NCI-H446 (cell line): ENCODE data around the gene BRIP1.
"Not testable (repeated sequence)": the region's sequence is repeated elsewhere in the genome, so short reads cannot be mapped to it uniquely, and the experiment has no call there.

Source experiments
- DNase-seq, 2 experiments: peaks; one replicate each; lab custom pipeline; 2025; lab: John Stamatoyannopoulos, UW

The BRIP1 gene

DNA sequence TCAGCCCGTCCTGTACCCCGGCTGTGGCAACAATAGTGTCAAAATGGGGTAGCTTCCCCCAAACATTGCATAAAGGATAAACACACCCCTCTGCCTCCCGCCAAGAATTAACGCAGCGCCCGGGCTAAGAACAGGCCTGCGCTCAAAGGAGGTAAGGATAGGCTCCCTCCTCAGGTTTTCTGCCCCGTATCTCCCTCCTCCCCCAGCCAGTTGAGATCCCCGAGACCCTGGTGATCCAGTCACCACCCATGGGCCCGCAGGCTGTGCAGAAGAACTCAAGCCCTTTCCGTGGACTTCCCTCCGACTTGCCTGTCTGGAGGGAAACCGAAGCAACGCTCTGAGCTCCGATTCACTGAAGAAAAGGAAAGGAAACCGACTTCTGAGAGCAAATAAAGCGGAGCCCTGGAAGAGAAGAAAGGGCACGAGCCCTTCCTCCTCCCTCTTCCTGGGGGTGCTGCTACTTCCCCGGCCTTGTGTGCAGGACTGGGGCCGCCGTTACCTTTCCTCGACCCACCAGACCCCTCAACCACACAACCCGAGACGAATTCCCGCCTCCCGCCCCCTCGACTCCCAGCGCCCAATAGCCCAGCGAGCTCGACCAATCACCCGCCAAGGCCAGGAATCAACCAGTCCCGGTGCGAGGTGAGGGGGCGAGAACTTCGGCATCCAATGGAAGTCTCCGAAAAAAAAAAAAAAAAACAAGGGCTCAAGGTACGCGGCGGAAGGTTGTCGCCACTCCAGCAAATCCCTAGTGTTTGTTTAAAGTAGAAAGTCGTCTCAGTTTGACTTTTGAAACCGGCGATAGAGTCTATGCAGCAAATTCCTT lies at the start of gene BRIP1:
BRIP1 (minus strand) TSS at position 554 of the 826 bp plus-strand sequence. CDS start 1,989 bp downstream, outside the sequence.
- DNase-seq, result peak; percentile 91 to 92

DNA sequence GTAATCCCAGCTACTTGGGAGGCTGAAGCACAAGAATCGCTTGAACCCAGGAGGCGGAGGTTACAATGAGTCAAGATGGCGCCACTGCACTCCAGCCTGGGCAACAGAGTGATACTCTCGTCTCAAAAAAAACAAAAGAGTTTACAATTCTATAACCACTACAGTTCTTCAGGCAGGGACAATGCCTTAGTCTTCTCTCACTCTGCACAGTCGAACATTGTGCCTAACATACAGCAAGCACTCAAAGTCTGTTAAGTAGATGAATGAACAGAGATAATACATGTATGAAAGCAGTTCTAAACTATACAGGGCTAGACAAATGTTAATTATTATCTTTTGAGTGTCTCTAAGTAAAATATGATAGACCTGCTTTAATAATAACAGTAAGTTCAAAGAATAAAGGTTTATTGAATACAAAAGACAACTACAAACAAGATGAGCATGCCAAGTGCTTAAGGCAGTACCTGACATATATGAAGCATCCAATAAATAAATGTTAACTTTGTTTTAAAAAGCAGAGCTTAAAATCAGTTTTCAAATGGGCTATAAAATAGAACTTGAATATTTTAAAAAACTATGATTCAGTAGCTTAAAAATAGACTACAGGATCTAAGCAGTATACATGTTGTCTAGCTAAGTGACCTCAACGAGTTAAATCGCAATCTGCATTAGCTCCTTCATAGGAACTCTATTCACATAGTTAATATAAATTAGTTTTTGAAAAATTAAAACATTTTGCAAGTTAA lies 45.1 kb upstream of the BRIP1 start:
- DNase-seq, result no peak

DNA sequence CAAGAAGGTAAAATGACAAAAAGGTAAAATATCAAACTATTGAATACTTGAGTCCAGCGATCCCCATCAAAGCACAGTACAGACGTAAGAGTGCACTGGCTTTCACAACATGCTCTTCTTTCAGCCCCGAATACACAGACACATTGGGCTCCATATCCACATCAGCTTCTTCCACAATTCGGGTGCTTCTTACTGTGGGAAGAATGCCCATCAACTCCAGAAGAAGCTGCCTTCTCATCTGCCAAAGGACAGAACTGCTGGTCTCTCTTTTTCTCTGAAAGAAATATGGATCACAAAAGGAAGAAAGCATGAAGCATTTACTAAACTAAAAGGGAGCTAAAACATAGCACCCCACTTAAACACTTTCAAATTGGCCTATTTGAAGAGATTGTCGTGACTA lies 44.0 kb upstream of the BRIP1 start:
- no peak for DNase-seq

DNA sequence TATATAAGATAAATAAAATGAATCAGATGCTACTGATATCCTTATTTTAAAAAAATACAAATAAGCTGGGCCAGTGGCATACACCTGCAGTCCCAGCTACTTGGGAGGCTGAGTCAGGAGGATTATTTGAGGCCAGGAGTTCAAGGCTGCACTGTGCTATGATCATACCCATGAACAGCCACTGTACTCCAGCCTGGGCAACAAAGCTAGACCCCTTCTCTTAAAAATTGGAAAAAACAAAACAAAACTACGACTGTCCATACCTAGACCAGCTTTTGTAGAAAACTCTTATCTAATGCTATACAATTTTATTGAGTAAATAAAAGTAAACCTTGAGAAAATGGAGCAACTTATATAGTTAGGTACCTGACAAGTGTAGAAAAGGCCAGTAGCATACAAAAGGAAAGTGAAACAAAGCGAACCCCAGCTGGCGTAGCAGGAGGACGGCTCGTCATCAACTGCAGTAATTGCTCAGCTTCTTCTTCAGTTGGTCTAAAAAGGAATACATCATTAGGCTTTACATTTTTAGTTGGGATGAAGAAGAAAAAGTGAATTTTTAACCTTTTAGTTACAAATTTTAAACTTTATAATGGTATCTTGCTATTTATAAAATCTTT lies 40.9 kb upstream of the BRIP1 start:
- DNase-seq, result no peak

DNA sequence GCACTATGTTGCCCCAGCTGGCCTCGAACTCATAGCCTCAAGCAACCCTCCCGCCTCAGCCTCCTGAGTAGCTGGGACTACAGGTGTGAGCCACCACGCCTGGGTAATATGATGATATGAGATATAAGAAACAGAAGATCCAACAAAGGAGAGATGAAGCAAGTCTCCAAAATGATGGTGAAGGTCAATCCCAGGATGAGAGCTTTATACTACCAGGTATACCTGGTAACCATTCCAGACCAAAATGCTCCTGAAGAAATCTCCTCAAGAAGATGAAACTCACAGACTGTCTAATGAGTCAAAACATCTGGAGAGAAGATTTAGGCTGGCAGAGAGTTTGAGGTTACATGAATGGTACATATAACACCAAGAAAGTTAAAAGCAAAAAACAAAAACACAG lies 39.9 kb upstream of the BRIP1 start:
- DNase-seq, result no peak

DNA sequence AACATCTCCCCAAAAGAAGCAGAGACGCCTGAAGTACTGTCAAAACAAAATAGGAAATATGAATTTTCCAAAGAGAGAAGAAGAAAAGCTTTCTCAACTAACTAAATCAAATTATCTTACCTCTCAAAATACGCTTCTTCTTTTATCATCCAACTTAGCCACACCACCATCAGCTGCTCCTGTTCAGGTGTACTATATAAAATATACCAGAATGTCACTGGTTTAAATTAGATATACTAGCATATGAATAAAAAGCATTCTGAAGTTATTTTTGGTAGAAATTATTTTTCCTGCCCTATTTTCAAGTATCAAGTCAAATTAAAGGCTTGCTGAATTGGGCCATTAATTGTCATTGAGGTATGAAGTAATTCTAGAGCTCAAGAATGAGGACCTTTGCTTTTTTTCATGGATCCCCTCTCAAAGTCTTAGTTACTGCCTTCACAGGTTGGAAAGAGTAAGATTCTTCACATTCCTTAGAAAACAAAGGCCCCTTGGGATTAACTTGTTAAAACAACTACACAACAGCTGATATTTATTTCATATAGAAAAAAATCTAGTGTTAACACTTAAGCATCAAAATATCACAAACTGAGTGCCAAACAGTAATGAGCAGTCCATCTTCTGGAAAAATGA lies 34.3 kb upstream of the BRIP1 start:
- DNase-seq, result no peak

DNA sequence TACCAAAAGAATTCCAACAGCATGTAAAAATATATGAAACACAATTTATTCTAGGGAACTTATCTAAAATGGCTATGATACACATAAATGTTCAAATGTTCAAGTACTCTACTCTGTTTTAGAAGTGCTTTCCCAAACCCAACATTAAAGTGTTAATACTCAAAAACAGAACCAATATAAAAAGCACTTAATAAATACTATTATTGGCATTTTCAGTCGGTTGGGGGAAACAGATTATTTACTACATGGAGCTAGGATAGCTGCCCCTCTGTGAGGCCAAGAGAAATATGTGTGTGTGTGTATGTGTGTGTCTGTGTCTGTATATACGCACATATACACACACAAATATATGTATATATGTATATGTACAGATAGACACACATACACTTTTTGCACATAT lies 32.1 kb upstream of the BRIP1 start:
- DNase-seq, result no peak

DNA sequence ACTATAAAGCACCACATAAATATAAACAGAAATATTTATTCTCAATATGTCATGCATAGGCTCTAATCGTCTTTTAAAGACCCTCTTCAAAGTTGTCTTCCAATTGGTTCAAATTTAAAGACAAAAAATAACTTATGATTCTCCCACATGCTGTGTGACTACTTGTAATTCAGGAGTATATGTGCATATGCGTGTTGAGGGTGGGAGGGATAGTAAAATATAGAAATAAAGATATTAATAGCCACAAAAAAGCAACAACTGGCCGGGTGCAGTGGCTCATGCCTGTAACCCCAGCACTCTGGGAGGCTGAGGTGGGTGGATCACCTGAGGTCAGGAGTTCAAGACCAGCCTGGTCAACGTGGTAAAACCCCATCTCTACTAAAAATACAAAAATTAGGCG lies 31.0 kb upstream of the BRIP1 start:
- DNase-seq, result not testable (repeated sequence)

DNA sequence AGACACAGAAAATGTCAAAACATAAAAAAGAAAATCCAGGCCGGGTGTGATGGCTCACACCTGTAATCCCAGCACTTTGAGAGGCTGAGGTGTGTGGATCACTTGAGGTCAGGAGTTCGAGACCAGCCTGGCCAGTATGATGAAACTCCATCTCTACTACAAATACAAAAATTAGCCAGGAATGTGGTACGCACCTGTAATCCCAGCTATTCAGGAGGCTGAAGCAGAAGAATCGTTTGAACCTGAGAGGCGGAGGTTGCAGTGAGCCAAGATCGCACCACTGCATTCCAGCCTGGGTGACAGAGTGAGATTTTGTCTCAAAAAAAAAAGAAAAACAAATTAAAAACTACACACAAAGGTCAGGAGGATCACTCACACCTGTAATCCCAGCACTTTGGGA lies 24.4 kb upstream of the BRIP1 start:
- DNase-seq, result not testable (repeated sequence)

DNA sequence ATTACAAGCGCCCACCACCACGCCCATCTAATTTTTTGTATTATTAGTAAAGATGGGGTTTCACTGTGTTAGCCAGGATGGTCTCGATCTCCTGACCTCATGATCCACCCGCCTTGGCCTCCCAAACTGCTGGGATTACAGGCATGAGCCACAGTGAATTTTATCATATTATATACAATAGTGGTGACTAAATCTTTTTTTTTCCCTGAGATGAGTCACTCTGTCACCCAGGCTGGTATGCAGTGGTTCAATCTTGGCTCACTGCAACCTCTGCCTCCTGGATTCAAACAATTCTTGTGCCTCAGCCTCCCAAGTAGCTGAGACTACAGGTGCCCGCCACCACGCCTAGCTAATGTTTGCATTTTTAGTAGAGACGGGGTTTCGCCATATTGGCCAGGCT lies 22.5 kb upstream of the BRIP1 start:
- DNase-seq, result not testable (repeated sequence)

DNA sequence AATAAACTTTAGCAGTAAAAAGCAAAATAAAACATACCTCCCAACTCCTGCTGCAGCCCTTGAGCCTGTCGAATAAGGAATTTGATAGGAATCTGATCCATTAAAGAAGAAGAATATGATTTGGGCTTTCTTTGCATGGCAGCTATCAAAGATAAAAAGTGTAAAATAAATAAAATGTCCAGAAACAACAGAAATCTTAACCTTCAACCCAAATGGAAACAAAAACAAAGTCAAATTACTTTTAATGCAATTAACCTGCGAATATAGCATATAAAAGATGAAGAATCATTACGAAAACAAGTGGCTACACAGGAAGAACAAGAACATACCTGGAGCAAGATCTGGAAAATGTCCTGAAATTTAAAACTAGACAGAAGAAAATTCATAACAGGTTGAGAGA lies 21.5 kb upstream of the BRIP1 start:
- DNase-seq, result no peak

DNA sequence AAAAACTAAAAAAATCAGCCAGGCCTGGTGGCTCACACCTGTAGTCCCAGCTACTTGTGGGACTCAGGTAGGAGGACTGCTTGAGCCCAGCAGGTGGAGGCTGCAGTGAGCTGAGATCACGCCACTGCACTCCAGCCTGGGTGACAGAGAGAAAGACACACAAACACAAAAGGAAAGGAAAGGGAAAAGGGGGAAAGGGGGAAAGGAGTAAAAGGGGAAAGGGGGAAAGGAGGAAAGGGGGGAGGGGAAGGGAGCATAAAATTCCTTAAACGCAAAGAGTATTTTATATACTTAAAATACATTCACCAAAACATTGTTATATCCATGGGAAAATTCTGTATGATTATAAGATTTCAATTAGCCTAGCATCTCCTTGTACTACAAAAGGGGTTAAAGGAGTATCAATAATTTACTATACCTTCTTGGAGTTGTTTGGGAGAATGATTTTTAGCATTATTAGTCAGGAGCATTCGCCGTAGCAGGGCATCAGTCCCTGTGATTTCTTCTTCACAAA lies 17.3 kb upstream of the BRIP1 start:
- no peak for DNase-seq

DNA sequence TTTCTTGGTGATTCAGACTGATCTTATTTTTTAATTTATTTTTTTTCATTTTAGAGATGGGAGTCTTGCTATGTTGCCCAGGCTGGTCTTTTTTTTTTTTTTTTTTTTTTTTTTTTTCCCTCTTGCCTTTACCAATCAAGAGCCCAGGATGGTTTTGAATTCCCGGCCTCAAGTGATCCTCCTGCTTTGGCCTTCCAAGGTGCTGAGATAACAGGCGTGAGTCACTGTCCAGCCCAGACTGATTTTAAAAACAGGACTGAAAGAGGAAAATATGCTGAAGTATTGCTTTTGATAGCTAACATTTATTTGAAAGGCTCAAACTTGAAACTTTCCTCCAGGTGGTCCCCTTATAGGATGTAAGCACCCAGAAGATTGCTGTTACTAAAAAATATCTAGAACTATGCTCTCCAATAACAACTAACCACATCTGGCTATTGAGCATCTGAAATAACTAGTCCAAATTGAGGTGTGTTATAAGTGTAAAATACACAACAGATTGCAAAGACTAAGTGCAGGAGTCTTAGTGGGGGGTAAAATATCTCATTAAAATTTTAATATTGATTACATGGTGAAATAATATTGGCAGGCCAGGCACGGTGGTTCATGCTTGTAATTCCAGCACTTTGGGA lies 15.8 kb upstream of the BRIP1 start:
- no peak for DNase-seq

DNA sequence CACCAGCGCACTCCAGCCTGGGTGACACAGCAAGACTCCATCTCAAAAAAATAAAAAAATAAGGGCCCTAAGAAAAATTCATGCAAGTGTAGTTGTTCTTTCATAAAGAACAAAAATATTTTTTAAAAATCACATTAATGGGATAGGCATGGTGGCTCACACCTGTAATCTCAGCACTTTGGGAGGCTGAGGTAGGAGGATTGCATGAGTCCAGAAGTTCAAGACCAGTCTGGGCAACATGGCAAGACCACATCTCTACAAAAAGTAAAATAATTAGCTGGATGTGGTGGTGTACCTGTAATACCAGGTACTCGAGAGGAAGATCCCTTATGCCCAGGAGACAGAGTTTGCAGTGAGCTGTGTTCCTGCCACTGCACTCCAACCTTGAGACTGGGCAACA lies 15.2 kb upstream of the BRIP1 start:
- no peak for DNase-seq

DNA sequence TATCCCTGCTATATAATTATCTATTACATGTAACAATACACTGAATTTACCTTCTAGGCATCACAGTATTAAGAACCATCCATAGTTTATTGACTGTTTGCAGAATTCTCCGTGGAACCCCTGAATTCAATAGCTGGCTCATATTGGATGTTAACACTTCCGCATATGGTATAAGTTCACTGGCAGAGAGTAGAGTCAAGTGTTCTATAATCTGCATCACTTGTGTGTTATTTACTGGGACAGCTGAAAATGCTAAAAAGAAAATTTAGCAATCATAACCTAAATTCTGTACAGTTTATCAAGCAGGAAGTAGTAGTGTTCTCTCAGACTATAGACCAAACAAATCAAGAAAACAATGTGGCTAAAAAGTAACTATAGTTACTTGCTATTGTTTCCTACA lies 14.5 kb upstream of the BRIP1 start:
- DNase-seq, result no peak

DNA sequence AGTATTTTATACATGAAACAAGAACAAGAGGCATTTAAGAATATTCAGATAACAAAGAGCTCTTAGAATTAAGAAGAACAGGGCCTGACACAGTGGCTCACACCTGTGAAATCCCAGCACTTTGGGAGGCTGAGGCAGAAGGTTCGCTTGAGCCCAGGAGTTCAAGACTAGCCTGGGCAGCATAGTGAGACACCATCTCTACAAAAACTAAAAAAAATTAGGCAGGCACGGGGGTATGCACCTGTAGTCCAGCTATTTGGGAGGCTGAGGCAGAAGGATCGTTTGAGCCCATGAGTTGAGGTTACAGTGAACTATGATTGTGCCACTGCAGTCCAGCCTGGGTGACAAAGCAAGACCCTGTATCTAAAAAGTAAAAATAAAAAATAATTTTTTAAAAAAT lies 12.5 kb upstream of the BRIP1 start:
- no peak for DNase-seq

DNA sequence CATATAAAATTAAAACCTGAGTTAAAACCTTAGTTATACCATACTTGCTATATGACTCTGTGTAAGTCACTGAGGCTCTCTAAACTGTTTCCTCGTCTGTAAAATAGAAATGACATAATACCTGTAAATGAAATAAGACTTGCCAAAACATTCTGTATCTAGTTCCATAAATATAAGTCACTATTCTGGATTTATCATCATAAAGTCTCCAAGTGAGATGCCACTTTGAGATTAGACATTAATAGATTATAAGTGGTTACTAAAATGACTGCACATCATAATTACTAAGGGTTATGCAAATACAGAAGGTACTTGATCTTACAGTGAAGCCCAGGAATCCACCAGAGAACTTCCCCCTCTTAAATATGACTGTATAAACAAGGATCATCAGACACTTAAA lies 12.0 kb upstream of the BRIP1 start:
- no peak for DNase-seq

DNA sequence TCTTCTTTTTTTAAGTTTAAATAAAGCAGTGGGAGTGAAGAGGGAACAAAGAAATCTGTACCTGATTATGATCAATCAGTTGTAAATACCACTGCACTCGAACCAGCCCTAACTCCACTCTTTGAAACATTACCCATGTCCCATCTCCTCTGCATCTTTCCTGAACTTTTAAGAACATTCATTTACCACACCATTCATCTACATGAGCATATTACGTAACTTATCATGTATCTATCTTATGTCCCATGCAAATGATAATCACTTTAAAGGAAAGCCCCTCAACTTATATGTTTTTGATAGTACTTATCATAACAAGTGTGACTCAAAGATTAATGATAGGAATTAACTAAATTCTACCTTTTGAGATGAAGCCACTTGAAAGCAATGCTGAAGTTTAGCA lies 10.7 kb upstream of the BRIP1 start:
- no peak for DNase-seq

DNA sequence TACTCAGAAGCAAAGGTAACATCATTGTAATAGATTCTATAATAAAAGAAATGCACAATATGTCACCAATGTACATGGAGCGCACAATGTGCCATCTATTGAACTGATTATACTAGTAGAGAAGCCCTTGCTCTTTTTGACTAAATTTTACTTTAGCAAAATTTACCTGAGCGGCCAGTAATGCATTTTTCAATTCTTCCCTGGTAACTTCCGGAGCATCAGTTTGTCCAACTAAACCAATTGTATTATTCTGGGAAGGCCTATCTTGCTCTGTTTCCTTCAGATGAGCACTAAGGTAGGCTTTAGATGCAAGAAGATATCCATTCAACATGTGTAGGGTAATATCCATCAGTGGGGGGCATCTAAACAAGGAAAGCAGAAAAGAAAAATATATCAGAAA lies 8.8 kb upstream of the BRIP1 start:
- no peak for DNase-seq

DNA sequence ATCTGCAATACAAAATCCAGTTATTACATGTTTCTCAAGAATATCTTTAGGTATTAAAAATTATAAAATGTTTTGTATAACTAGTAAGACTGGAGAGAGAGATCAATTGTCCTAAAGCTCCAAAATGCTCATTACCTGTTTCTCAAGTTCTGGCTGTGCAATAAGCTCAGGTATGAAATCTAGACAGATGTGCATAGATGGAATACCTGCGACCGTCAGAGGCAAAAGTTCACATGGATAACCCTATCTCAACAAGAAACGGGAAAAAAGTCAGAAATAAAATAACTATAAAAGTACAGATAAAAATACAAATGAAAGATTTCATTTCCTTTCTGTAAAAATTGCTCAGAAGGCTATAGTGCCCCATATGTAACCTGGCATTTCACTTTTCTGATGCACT lies 5.8 kb upstream of the BRIP1 start:
- no peak for DNase-seq

DNA sequence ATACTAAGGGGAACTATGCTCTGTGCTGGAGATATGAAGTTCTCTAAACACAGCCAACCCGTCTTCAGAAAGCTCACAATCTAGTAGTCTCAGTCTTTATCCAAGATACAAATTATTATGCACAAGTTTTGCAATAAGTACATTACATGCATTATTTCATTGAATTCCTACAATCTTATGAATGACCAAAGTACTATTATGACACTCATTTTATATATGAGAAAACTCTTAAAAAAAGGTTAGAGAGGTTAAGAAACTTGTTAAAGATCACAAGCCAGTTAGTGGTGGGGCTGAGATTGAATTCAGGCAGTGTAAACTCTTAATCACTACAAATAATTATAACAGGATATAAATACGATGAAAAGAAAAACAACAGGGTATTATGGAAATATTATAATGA lies 4.7 kb upstream of the BRIP1 start:
- DNase-seq, result no peak

DNA sequence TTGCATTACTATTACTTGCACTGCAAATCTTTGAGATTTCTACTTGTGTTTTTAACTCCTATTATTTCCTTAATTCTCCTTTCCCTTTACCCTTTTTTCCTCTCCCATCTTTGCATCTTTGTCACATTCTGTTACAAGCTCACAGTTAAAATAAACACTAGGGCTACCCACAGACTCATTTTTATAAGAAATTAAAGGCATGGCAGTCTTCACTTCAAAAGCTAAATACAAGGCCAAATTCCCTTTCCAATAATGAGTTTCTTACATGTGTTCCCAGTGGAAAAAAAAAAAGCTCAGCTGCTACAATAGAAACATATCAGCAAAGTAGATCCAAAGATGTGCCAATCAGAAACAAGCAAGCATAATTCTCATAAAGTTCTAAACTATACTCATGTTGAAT lies 3.7 kb upstream of the BRIP1 start:
- DNase-seq, result no peak
